GM21786 (cell line): ENCODE data around the gene PPARG.

ENCODE experiments used
- ATAC-seq: cut with Tn5 transposase; IDR thresholded peaks from one replicate; pipeline ENCODE4 v1.9.1; 2021; ENCODE audit not compliant: unreplicated experiment

The PPARG gene

GRCh38 chr3:12405432-12406272 lies 116.8 kb downstream of the PPARG start:
- ATAC-seq, result no peak

- ATAC-seq, result no peak
Observed at GRCh38 chr3:12408984-12409683, 120.3 kb downstream of the PPARG start.

GRCh38 chr3:12409684-12410596 lies 121.1 kb downstream of the PPARG start:
- no peak for ATAC-seq

- ATAC-seq, result no peak
Observed at GRCh38 chr3:12413721-12414255, 124.9 kb downstream of the PPARG start.

GRCh38 chr3:12415014-12415680 lies 126.3 kb downstream of the PPARG start:
- ATAC-seq, result no peak

DNA sequence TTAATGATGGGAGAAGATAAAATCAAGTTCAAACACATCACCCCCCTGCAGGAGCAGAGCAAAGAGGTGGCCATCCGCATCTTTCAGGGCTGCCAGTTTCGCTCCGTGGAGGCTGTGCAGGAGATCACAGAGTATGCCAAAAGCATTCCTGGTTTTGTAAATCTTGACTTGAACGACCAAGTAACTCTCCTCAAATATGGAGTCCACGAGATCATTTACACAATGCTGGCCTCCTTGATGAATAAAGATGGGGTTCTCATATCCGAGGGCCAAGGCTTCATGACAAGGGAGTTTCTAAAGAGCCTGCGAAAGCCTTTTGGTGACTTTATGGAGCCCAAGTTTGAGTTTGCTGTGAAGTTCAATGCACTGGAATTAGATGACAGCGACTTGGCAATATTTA lies 127.9 kb downstream of the PPARG start:
- ATAC-seq, result no peak

GRCh38 chr3:12420393-12420792 lies 131.5 kb downstream of the PPARG start:
- ATAC-seq, result no peak

DNA sequence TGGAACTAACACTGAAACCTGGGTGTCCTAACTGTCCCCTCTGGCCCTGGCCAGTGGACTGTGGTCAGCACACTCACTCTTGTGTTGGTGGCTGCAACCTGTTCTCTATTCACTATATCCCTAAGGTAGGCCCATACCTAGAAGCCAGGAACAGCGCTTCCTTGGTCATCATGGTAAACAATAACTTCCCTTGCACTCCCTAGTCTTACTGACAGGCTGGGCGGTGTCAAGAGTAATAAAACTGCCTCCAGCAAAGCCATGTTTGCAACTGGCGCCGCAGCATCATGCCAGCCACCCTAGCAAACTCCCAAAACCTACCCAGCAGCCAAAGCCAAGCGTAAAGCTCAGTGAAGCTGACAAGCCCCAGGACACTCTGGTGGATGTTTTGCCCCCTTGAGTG lies 132.3 kb downstream of the PPARG start:
- no peak for ATAC-seq

GRCh38 chr3:12423131-12423530 lies 134.3 kb downstream of the PPARG start:
- ATAC-seq, result no peak

GRCh38 chr3:12423918-12424630 lies 135.2 kb downstream of the PPARG start:
- no peak for ATAC-seq

- ATAC-seq, result no peak
Observed at GRCh38 chr3:12424635-12425319, 135.9 kb downstream of the PPARG start.

GRCh38 chr3:12425850-12426579 lies 137.1 kb downstream of the PPARG start:
- no peak for ATAC-seq

- ATAC-seq, result no peak
Observed at GRCh38 chr3:12427551-12427950, 138.7 kb downstream of the PPARG start.

DNA sequence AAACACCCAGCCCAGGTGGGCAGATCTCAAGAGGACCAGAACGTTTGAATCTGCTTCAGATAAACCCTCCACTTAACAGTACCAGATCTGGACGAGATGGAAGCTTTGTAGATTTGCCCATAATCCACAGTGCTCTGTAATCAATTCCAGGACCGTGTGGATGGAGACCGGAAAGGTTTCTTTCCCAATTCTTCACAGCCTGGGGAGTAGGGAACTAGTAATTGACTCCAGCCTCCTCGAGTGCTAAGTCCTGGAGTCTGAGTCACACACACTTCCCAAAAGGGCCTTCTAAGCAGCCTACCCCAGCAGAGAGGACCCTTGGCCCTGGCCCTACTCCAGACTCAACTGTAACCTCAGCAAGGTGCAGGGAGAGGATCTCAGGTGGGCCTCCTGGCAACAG lies 139.3 kb downstream of the PPARG start:
- ATAC-seq, result no peak

- no peak for ATAC-seq
Observed at GRCh38 chr3:12430086-12430485, 141.2 kb downstream of the PPARG start.

- ATAC-seq, result no peak
Observed at GRCh38 chr3:12433823-12434222, 145.0 kb downstream of the PPARG start.

DNA sequence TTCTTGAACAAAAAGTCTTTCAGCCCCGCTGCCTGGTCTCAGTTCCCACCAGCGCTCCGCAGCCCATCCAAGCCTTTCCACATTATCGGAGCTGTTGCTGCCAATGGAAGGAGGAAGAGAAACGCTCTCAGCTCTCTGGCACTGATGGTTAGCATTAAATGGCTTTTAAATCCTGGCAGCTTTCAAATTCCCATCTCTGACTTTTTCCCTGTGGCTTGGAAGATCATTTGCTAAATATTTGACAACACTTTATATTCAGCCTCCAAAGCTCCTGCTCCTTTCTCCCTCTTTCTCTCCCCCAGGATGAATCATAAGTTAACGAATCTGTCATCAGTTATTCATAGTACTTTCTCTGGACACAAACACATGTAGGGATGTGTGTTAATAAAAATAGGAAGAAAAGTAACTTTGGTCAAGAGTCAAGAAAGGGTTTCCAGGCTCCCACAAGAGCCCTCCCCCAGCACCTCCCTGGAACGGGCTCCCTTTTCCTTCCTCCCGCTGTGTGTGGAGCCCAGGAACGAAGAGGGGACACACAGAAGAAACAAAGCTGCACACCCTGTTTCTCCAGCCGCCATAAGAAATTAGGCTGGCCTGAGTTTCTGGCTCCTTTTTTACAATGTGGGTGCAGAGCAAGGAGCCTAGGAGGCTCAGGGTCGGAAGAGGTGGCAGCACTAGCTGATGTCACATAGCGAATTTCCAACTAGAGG lies 147.8 kb downstream of the PPARG start:
- ATAC-seq, result no peak

- ATAC-seq, result no peak
Observed at GRCh38 chr3:12437221-12437605, 148.3 kb downstream of the PPARG start.
